Thymus (tissue), 11 donors: ENCODE data around the gene SCAMP4. TPM values are rescaled to one million over a fixed set of nuclear protein-coding genes. Genes with fewer than 3 reads are reported as not detected.

Source experiments
- DNase-seq, 9 donors: peaks; one replicate each; pipeline ENCODE4 v3.0.0-alpha.2; 2013; ENCODE audit warnings: low spot score in 9 of 9, low read depth in 6 of 9, missing footprints in 1 of 9
- H3K27ac ChIP-seq, 2 donors: one replicate each; pipeline ENCODE4 v1.5.1; 2013; ENCODE audit warnings: control low read depth in 1 of 2, low read depth in 1 of 2, low read length in 1 of 2, mild to moderate bottlenecking in 1 of 2, moderate library complexity in 1 of 2
- H3K27me3 ChIP-seq, 2 donors: one replicate each; pipeline ENCODE4 v1.5.1; 2013; ENCODE audit warnings: low read length in 1 of 2; ENCODE audit not compliant: control insufficient read depth in 2 of 2, insufficient read depth in 1 of 2
- H3K36me3 ChIP-seq, 2 donors: one replicate each; pipeline ENCODE4 v1.5.1; 2013; ENCODE audit warnings: low read length in 1 of 2, mild to moderate bottlenecking in 1 of 2, moderate library complexity in 1 of 2; ENCODE audit not compliant: control insufficient read depth in 2 of 2, insufficient read depth in 2 of 2
- H3K4me1 ChIP-seq, 2 donors: one replicate each; pipeline ENCODE4 v1.5.1; 2013; ENCODE audit warnings: low read length in 2 of 2; ENCODE audit not compliant: control insufficient read depth in 2 of 2, insufficient read depth in 2 of 2
- H3K4me3 ChIP-seq, 2 donors: one replicate each; pipeline ENCODE4 v1.5.1; 2013; ENCODE audit warnings: low read length in 2 of 2, control low read depth in 1 of 2, mild to moderate bottlenecking in 1 of 2
- H3K9me3 ChIP-seq, 2 donors: one replicate each; pipeline ENCODE4 v1.5.1; 2013; ENCODE audit warnings: low read length in 1 of 2, mild to moderate bottlenecking in 1 of 2; ENCODE audit not compliant: control insufficient read depth in 2 of 2, insufficient read depth in 1 of 2
- WGBS: extraction: QIAGEN DNeasy Blood & Tissue Kit; methylation state at CpG from one replicate; pipeline ENCODE4 v1.1.7; 2013; 5-methylcytosine and 5-hydroxymethylcytosine counted together
- polyA plus RNA-seq: library from polyadenylated mRNA; stranded (reverse); fragments of 200-250 nt; gene quantifications from one replicate; pipeline ENCODE4 v1.2.3, GENCODE V29; 2013
- total RNA-seq: library from RNA; stranded (reverse); fragments of 120-200 nt; gene quantifications from one replicate; pipeline ENCODE4 v1.2.4, GENCODE V29; 2013
- donor health status: healthy.

Gene SCAMP4
- total and polyA plus RNA-seq, 2 donors, result 9.2 to 21.9 TPM

DNA sequence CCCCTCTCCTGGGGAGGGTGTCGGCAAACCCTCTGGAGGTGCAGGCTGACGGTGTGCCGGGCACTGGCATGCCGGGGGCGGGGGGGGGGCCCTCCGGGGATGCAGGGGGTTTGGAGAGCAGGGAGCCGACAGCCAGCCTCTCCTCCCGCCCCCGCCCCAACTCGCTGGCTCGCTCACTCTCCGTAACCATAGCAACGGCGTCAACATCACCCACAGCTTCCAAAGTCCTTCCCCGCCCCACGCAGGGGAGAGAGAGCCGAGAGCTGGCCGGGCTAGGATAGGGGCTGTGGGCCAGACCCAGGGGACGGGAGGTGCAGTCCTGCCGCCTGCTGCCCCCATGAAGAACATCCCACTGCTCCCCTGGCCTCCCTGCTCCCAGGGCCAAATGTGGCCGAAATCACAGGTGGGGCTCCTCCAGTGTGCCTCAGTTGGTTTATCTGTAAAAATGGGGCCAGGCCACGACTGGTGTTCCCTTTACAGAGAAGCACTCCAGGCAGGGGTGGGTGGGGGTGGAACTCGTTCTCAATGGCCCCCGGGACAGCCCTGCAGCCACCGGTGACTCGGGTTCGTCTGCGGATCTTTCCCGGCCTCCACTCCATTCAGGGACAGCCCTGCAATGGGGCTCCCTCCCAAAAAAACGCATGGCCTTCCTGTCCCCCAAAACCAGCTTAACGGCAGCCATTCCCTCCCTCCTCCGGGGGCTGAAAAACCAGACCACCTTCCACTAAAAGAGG, 45.0 kb upstream of the SCAMP4 start:
- Histone ChIP-seq H3K4me3 (no peak overlapping the region), H3K27me3 (peaks cover 0 to 20% of the 10 kb centered on the region in 2 donors), H3K27ac (no peak overlapping the region), H3K9me3 (peaks cover 0 to 7% of the 10 kb centered on the region in 2 donors), H3K4me1 (peaks cover 49 to 82% of the 10 kb centered on the region in 2 donors), H3K36me3 (no peaks in the 10 kb centered on the region)
- DNase-seq, result peak in 1 of 9 donors; percentile 78
- 75% methylated on average over 32 of the region's 32 CpGs for WGBS

DNA sequence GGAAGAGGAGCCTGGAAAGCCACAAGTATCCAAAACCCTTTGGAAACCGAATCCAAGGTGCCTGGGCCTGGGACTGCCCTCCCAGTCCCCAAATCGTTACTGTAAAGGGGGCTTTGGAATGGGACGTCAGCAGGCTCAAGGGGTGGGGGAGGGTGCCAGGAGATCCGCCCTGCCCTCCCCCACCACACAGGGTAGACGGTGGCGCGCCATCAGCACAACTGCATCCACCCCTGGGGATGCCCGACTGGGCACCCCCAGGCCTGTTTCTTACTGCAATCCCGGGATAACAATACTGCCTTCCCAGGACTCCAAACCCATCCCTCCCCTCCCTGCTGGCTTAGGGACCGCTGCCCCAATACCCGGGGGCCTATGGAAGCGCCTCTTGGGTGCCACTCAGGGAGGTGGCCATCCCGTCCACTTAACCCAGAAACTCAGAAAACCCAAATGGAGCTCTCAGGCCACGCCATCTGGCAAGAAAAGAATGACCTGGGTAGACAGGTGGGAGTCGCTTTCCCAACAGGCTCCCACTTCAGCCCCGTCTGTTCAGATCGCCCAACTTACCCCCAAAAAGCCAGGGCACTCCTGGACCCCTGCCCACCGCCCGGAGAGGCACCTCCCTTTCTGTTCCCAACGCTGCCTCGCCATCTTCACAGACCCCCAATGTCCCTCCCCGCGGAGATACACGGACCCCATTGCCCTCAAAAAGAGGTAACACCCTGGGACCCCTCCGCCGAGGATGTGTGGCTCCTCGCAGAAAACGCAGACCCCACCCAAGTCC, 44.2 kb upstream of the SCAMP4 start:
- DNase-seq, result no peak
- H3K9me3 ChIP-seq, result peaks cover 0 to 7% of the 10 kb centered on the region in 2 donors
- peaks cover 42 to 76% of the 10 kb centered on the region in 2 donors for H3K4me1 ChIP-seq
- H3K4me3 ChIP-seq, result peak overlapping the region in 1 of 2 donors; percentile 53
- 89% methylated on average over 28 of the region's 28 CpGs for WGBS
- no peaks in the 10 kb centered on the region for H3K36me3 ChIP-seq
- H3K27ac ChIP-seq, result no peak overlapping the region
- peaks cover 0 to 20% of the 10 kb centered on the region in 2 donors for H3K27me3 ChIP-seq

- peaks cover 0 to 3% of the 10 kb centered on the region in 2 donors for H3K9me3 ChIP-seq
- 68% methylated on average over 23 of the region's 23 CpGs for WGBS
- no peaks in the 10 kb centered on the region for H3K36me3 ChIP-seq
- no peak for DNase-seq
- peak overlapping the region in 1 of 2 donors; percentile 17 for H3K27ac ChIP-seq
- H3K27me3 ChIP-seq, result peaks cover 0 to 20% of the 10 kb centered on the region in 2 donors
- peaks cover 39 to 70% of the 10 kb centered on the region in 2 donors for H3K4me1 ChIP-seq
- H3K4me3 ChIP-seq, result peak overlapping the region in 1 of 2 donors; percentile 53
Observed at GRCh38 chr19:1861599-1862031, 43.6 kb upstream of the SCAMP4 start.

- peak overlapping the region; percentile 53 to 80 for H3K4me3 ChIP-seq
- peaks cover 0 to 20% of the 10 kb centered on the region in 2 donors for H3K27me3 ChIP-seq
- H3K9me3 ChIP-seq, result peaks cover 0 to 3% of the 10 kb centered on the region in 2 donors
- H3K36me3 ChIP-seq, result peaks cover 0 to 4% of the 10 kb centered on the region in 2 donors
- no peak for DNase-seq
- peak overlapping the region; percentile 0 to 17 for H3K27ac ChIP-seq
- peaks cover 37 to 67% of the 10 kb centered on the region in 2 donors for H3K4me1 ChIP-seq
- WGBS, result 8% methylated on average over 21 of the region's 21 CpGs
Observed at GRCh38 chr19:1862068-1862423, 43.2 kb upstream of the SCAMP4 start.

DNA sequence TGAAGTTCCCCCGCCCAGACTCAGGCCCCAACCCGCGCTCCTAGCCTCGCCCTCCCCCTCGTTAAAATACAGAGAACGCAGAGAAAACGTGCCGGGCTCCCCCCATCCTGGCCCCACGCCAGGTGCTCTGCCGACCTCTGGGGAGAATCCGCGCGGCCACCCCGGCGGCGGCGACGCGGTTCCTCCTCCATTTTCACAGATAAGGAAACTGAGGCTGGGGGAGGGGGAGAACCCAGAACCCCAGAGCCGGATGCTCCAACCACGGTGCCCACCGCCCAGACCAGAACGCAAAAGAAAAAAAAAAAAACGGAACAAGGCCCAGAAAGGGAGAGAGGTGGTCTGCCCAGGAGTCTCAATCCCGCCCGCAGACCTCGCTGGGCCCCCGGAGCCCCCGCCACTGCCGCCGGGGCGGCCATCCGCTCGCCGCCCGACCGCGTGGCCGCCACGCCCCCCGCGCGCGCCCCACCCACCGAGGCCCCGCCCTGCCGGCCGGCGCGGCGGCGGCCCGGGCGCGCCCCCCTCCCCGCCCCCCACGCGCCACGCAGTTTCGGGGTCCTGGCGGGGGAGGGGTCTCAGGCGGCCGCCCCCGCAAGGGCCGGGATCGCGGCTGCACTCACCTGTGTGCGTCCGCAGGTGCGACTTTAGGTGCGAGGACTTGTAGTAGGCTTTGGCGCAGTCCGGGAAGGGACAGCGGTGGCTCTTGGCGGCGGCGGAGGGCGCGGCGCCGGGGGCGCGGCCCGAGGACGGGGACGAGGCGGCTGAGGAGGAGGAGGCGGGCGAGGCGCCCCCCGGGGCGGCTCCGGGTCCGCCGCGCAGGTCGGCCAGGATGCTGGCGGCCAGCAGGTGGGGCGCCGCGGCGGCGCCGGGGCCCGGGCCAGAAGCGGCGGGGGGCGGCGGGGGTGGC, 42.5 kb upstream of the SCAMP4 start:
- Histone ChIP-seq H3K9me3 (peaks cover 0 to 3% of the 10 kb centered on the region in 2 donors), H3K27ac (peak overlapping the region; percentile 17 to 82), H3K4me1 (peaks cover 31 to 61% of the 10 kb centered on the region in 2 donors), H3K27me3 (peaks cover 0 to 20% of the 10 kb centered on the region in 2 donors), H3K4me3 (peak overlapping the region; percentile 53 to 80), H3K36me3 (peaks cover 0 to 5% of the 10 kb centered on the region in 2 donors)
- DNase-seq, result peak in 1 of 9 donors; percentile 64
- WGBS, result under 1% methylated on average over 109 of the region's 109 CpGs

- H3K36me3 ChIP-seq, result peaks cover 0 to 5% of the 10 kb centered on the region in 2 donors
- H3K4me1 ChIP-seq, result peaks cover 25 to 55% of the 10 kb centered on the region in 2 donors
- peaks cover 0 to 20% of the 10 kb centered on the region in 2 donors for H3K27me3 ChIP-seq
- no peak for DNase-seq
- peak within 1 kb of the TSS; percentile 69 to 82 for H3K27ac ChIP-seq
- peak within 1 kb of the TSS; percentile 67 to 80 for H3K4me3 ChIP-seq
- WGBS, result 0% methylated on average over 60 of the region's 63 CpGs
- peaks cover 0 to 3% of the 10 kb centered on the region in 2 donors for H3K9me3 ChIP-seq
Observed at GRCh38 chr19:1863328-1863637, 41.9 kb upstream of the SCAMP4 start, which contains the start of gene KLF16. Gene KLF16 (minus strand): TSS chr19:1863579. CDS start chr19:1863497, 82 bp downstream.

- Histone ChIP-seq H3K27me3 (peaks cover 0 to 20% of the 10 kb centered on the region in 2 donors), H3K36me3 (peaks cover 0 to 5% of the 10 kb centered on the region in 2 donors), H3K4me3 (peak overlapping the region; percentile 67 to 80), H3K9me3 (peaks cover 0 to 3% of the 10 kb centered on the region in 2 donors), H3K27ac (peak overlapping the region; percentile 69 to 80), H3K4me1 (peaks cover 19 to 49% of the 10 kb centered on the region in 2 donors)
- peak in 6 of 9 donors; percentile 81 to 94 (median 87) for DNase-seq
- under 1% methylated on average over 110 of the region's 115 CpGs for WGBS
Observed at GRCh38 chr19:1863638-1864479, 41.3 kb upstream of the SCAMP4 start.
